Urothelium cell line (cell line): ENCODE data around the gene MEPE.
A peak's percentile ranks its signal among the peaks of the same experiment; 100 is the strongest.
"Not testable (repeated sequence)": the region's sequence is repeated elsewhere in the genome, so short reads cannot be mapped to it uniquely, and the experiment has no call there.

ENCODE experiments used
- DNase-seq: peaks from one replicate; pipeline ENCODE4 v3.0.0; 2011; ENCODE audit warnings: low spot score, mixed read lengths
- FAIRE-seq: peaks from 2 replicates; lab custom pipeline; 2011; peaks lifted over from hg19 to GRCh38; lab: Jason Lieb, UNC

Gene MEPE

GRCh38 chr4:87882321-87882720 lies 49.6 kb downstream of the MEPE start:
- DNase-seq, result no peak
- no peak for FAIRE-seq

DNA sequence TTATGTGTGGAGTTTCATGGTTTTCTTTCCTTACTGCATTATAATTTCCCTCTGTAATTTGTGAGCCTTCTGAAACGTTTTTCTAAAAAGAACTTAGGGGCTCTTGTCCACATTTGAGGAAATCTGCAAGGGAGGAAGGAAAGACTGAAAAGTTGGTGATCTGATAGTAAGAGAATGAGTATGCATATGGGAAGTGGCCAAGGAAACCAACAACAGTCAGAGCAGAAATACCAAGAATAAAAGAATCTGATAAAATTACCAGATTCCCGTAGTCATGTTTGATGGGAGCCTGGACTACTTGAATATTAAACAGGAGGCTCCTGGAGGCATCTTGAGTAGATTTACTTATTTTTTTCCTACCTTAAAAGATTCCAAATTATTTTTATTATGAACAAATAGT lies 50.1 kb downstream of the MEPE start:
- DNase-seq, result no peak
- FAIRE-seq, result no peak

- FAIRE-seq, result no peak
- no peak for DNase-seq
Measured at GRCh38 chr4:87884976-87885549, 52.3 kb downstream of the MEPE start.

DNA sequence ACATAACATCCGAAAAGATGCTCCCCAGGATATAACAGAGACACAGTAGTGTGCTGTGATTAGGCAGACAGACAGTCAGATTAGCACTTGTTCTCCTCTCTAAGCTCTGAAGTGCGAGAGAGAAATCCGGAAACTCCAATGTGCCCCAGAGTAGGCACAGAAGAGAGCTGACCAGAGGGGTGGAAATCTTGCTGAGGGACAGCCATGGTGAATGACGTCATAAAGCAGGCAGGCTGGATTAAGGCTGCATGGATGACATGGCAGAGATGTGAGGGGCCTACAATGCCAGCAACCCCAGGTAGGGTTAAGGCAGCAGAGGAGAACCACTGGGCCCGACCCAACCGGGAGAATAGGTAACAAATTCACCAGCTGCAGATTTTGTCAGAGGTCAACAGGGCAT lies 53.3 kb downstream of the MEPE start:
- DNase-seq (no peak), FAIRE-seq (no peak)

DNA sequence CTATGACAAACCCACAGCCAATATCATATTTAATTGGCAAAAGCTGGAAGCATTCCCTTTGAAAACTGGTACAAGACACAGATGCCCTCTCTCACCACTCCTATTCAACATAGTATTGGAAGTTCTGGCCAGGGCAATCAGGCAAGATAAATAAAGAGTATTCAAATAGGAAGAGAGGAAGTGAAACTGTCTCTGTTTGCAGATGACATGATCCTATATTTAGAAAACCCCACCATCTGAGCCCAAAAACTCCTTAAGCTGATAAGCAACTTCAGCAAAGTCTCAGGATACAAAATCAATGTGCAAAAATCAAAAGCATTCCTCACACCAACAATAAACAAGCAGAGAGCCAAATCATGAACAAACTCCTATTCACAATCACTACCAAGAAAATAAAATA lies 58.0 kb downstream of the MEPE start:
- not testable (repeated sequence) for DNase-seq, FAIRE-seq

- DNase-seq, result peak; percentile 86
- no peak for FAIRE-seq
Measured at GRCh38 chr4:87895964-87896621, 63.3 kb downstream of the MEPE start.
